HepG2 (cell line): ENCODE measurements around the gene HBE1.
A peak's percentile ranks its signal among the peaks of the same experiment; 100 is the strongest.

ENCODE experiments used
- NFE2L2 ChIP-seq: fragments of 150-350 bp; IDR thresholded peaks from 2 replicates; pipeline ENCODE4 v1.6.1; 2014; ENCODE audit warnings: low read length
- RBFOX2 ChIP-seq: fragments of 200-400 bp; formaldehyde crosslinking; IDR thresholded peaks from 2 replicates; pipeline ENCODE4 v1.6.1; 2017; ENCODE audit warnings: low read depth, mild to moderate bottlenecking, low read length
- SIN3A ChIP-seq: IDR thresholded peaks from 2 replicates; pipeline ENCODE4 v1.6.1; 2011; ENCODE audit warnings: low read depth, mild to moderate bottlenecking, control low read depth, low read length, borderline replicate concordance
- SOX6 ChIP-seq, 2 experiments: fragments of 450-650 bp in 1 of 2; sonication (generic) in 1 of 2; formaldehyde crosslinking in 1 of 2; IDR thresholded peaks; 2 replicates each; pipeline versions ENCODE4 v1.4.0 to v1.6.1; 2017 to 2020; ENCODE audit warnings: antibody characterized with exemption in 1 of 2, mild to moderate bottlenecking in 1 of 2, missing genetic modification reagents in 1 of 2
- SSRP1 ChIP-seq: IDR thresholded peaks from 2 replicates; pipeline ENCODE4 v1.6.1; 2016; ENCODE audit warnings: control low read depth
- ZNF432 ChIP-seq: sonication (generic); formaldehyde crosslinking; IDR thresholded peaks from 2 replicates; pipeline ENCODE4 v1.5.0; 2020; ENCODE audit warnings: missing genetic modification reagents, mild to moderate bottlenecking, borderline replicate concordance
- TF ChIP-seq, protein P1 (sequence below): sonication (generic); formaldehyde crosslinking; IDR thresholded peaks from 2 replicates; pipeline ENCODE4 v1.5.0; 2020; ENCODE audit warnings: mild to moderate bottlenecking, missing genetic modification reagents, moderate library complexity
- TF ChIP-seq, protein P2 (sequence below): sonication (generic); formaldehyde crosslinking; IDR thresholded peaks from 2 replicates; pipeline ENCODE4 v1.5.0; 2020; ENCODE audit warnings: missing genetic modification reagents
- TF ChIP-seq, protein P3 (sequence below): sonication (generic); formaldehyde crosslinking; conservative IDR thresholded peaks from 2 replicates; pipeline ENCODE4 v1.4.0; 2020; ENCODE audit warnings: missing genetic modification reagents

DNA sequence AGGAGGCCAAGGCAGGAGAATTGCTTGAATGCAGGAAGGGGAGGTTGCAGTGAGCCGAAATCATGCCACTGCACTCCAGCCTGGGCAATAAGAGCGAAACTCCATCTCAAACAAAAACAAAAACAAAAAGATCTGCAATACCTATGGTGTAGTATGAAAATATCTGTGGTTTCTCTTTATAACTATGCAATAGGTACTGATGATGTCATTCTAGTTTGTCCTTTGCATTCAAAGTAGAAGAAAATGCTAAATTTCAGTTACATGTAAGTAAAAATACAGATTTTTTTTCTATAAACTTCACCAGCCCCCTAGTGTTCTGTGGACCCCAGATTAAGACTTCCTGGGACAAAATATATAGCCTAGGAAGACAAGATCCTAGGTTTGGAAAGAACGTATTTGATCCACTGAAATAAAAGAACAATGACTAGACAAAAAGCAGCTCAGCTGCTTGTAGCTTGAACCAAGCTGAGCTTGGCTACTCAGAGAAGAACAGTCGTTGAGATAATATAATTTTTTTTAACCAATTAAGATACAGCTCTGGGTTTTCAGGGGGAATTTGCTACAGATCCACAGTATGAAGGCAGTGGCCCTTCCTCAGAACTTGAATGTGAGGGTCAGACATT lies 2.8 kb upstream of the HBE1 start:
- no peak for TF ChIP-seq ZNF432
- TF ChIP-seq, protein P1, sequence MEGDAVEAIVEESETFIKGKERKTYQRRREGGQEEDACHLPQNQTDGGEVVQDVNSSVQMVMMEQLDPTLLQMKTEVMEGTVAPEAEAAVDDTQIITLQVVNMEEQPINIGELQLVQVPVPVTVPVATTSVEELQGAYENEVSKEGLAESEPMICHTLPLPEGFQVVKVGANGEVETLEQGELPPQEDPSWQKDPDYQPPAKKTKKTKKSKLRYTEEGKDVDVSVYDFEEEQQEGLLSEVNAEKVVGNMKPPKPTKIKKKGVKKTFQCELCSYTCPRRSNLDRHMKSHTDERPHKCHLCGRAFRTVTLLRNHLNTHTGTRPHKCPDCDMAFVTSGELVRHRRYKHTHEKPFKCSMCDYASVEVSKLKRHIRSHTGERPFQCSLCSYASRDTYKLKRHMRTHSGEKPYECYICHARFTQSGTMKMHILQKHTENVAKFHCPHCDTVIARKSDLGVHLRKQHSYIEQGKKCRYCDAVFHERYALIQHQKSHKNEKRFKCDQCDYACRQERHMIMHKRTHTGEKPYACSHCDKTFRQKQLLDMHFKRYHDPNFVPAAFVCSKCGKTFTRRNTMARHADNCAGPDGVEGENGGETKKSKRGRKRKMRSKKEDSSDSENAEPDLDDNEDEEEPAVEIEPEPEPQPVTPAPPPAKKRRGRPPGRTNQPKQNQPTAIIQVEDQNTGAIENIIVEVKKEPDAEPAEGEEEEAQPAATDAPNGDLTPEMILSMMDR (CRISPR knock-in tag) = no peak
- TF ChIP-seq RBFOX2 = no peak
- 0 out of 2 replicates have a peak, but pooled peaks have one; percentile 22 for TF ChIP-seq NFE2L2
- TF ChIP-seq, protein P2, sequence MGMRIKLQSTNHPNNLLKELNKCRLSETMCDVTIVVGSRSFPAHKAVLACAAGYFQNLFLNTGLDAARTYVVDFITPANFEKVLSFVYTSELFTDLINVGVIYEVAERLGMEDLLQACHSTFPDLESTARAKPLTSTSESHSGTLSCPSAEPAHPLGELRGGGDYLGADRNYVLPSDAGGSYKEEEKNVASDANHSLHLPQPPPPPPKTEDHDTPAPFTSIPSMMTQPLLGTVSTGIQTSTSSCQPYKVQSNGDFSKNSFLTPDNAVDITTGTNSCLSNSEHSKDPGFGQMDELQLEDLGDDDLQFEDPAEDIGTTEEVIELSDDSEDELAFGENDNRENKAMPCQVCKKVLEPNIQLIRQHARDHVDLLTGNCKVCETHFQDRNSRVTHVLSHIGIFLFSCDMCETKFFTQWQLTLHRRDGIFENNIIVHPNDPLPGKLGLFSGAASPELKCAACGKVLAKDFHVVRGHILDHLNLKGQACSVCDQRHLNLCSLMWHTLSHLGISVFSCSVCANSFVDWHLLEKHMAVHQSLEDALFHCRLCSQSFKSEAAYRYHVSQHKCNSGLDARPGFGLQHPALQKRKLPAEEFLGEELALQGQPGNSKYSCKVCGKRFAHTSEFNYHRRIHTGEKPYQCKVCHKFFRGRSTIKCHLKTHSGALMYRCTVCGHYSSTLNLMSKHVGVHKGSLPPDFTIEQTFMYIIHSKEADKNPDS (CRISPR knock-in tag) = no peak
- TF ChIP-seq, protein P3, sequence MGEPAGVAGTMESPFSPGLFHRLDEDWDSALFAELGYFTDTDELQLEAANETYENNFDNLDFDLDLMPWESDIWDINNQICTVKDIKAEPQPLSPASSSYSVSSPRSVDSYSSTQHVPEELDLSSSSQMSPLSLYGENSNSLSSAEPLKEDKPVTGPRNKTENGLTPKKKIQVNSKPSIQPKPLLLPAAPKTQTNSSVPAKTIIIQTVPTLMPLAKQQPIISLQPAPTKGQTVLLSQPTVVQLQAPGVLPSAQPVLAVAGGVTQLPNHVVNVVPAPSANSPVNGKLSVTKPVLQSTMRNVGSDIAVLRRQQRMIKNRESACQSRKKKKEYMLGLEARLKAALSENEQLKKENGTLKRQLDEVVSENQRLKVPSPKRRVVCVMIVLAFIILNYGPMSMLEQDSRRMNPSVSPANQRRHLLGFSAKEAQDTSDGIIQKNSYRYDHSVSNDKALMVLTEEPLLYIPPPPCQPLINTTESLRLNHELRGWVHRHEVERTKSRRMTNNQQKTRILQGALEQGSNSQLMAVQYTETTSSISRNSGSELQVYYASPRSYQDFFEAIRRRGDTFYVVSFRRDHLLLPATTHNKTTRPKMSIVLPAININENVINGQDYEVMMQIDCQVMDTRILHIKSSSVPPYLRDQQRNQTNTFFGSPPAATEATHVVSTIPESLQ (CRISPR knock-in tag) = no peak
- TF ChIP-seq SIN3A = no peak
- TF ChIP-seq SSRP1 (CRISPR knock-in tag) = no peak
- TF ChIP-seq SOX6 (IDR thresholded peaks at IDR 0.05) = no peak
- no peak for TF ChIP-seq SOX6 (CRISPR knock-in tag; IDR thresholded peaks at IDR 0.05)
